HEK293 (cell line): ENCODE results near the gene GATA3.

Experiments
- CTCF ChIA-PET: fragments of 350-600 bp; formaldehyde crosslinking; extraction: SDS; loops from one replicate; lab custom pipeline; 2021; ENCODE audit warnings: antibody characterized with exemption; lab: Yijun Ruan, JAX
- POLR2A ChIA-PET: fragments of 300-600 bp; formaldehyde crosslinking; extraction: SDS; loops from one replicate; lab custom pipeline; 2020; ENCODE audit warnings: antibody characterized with exemption, inconsistent platforms; lab: Yijun Ruan, JAX
- H3K27ac ChIP-seq: fragments of 200-500 bp; sonication (Bioruptor generic); 2 replicates; pipeline ENCODE4 v1.5.1; 2014; ENCODE audit warnings: low read depth, low read length, control low read depth, inconsistent platforms; ENCODE audit errors: extremely low read depth
- H3K36me3 ChIP-seq, 2 experiments: fragments of 200-500 bp in 1 of 2; sonication (Bioruptor generic) in 1 of 2; 1 replicate in 1 of 2; 2 replicates in 1 of 2; pipeline ENCODE4 v1.5.1; 2014 to 2017; ENCODE audit warnings: inconsistent platforms in 2 of 2, low read length in 2 of 2; ENCODE audit not compliant: control insufficient read depth in 2 of 2, insufficient read depth in 1 of 2
- H3K4me1 ChIP-seq: fragments of 200-500 bp; sonication (Bioruptor generic); 2 replicates; pipeline ENCODE4 v1.5.1; 2014; ENCODE audit warnings: mild to moderate bottlenecking, low read length, inconsistent platforms; ENCODE audit not compliant: control insufficient read depth, insufficient read depth
- H3K4me3 ChIP-seq: 2 replicates; pipeline ENCODE4 v1.5.1; 2011; ENCODE audit warnings: low read depth, mild to moderate bottlenecking, control low read depth, low read length, moderate library complexity
- H3K9me3 ChIP-seq: fragments of 200-500 bp; sonication (Bioruptor generic); 2 replicates; pipeline ENCODE4 v1.5.1; 2014; ENCODE audit warnings: low read depth, low read length, inconsistent platforms; ENCODE audit not compliant: control insufficient read depth, insufficient read depth
- INSM2 ChIP-seq: fragments of 450-650 bp; formaldehyde crosslinking; IDR thresholded peaks from 2 replicates; pipeline ENCODE4 v1.5.1; 2016; ENCODE audit warnings: missing biosample characterization, missing genetic modification characterization
- KLF9 ChIP-seq: fragments of 450-650 bp; formaldehyde crosslinking; IDR thresholded peaks from 2 replicates; pipeline ENCODE4 v1.5.1; 2016; ENCODE audit warnings: missing biosample characterization, missing genetic modification characterization, low read depth
- MYNN ChIP-seq: fragments of 450-650 bp; formaldehyde crosslinking; IDR thresholded peaks from 2 replicates; pipeline ENCODE4 v1.5.1; 2016; ENCODE audit warnings: missing biosample characterization, missing genetic modification characterization, borderline replicate concordance
- SCRT2 ChIP-seq: fragments of 450-650 bp; formaldehyde crosslinking; IDR thresholded peaks from 2 replicates; pipeline ENCODE4 v1.5.1; 2016; ENCODE audit warnings: missing biosample characterization, missing genetic modification characterization
- SP3 ChIP-seq: fragments of 450-650 bp; formaldehyde crosslinking; IDR thresholded peaks from 2 replicates; pipeline ENCODE4 v1.5.1; 2016; ENCODE audit warnings: missing biosample characterization, missing genetic modification characterization
- YY1 ChIP-seq: fragments of 450-650 bp; formaldehyde crosslinking; IDR thresholded peaks from 2 replicates; pipeline ENCODE4 v1.5.1; 2018; ENCODE audit warnings: missing biosample characterization, missing genetic modification characterization
- ZBTB20 ChIP-seq: fragments of 450-650 bp; formaldehyde crosslinking; IDR thresholded peaks from 2 replicates; pipeline ENCODE4 v1.5.1; 2016; ENCODE audit warnings: missing biosample characterization, missing genetic modification characterization
- ZBTB48 ChIP-seq: fragments of 450-650 bp; formaldehyde crosslinking; IDR thresholded peaks from 2 replicates; pipeline ENCODE4 v1.5.1; 2016; ENCODE audit warnings: missing biosample characterization, missing genetic modification characterization
- ZFP37 ChIP-seq: fragments of 450-650 bp; formaldehyde crosslinking; IDR thresholded peaks from 2 replicates; pipeline ENCODE4 v1.5.1; 2016; ENCODE audit warnings: missing biosample characterization, missing genetic modification characterization
- ZNF114 ChIP-seq: fragments of 450-650 bp; formaldehyde crosslinking; IDR thresholded peaks from 2 replicates; pipeline ENCODE4 v1.5.0; 2017; ENCODE audit warnings: missing biosample characterization, missing genetic modification characterization
- ZNF121 ChIP-seq: fragments of 450-650 bp; formaldehyde crosslinking; IDR thresholded peaks from 2 replicates; pipeline ENCODE4 v1.5.1; 2016; ENCODE audit warnings: missing biosample characterization, missing genetic modification characterization
- ZNF133 ChIP-seq: fragments of 450-650 bp; formaldehyde crosslinking; IDR thresholded peaks from 2 replicates; pipeline ENCODE4 v1.5.1; 2016; ENCODE audit warnings: missing biosample characterization, missing genetic modification characterization
- ZNF157 ChIP-seq: fragments of 450-650 bp; formaldehyde crosslinking; IDR thresholded peaks from 2 replicates; pipeline ENCODE4 v1.5.1; 2016; ENCODE audit warnings: missing biosample characterization, missing genetic modification characterization
- ZNF16 ChIP-seq: fragments of 450-650 bp; formaldehyde crosslinking; IDR thresholded peaks from 2 replicates; pipeline ENCODE4 v1.5.1; 2016; ENCODE audit warnings: low read depth, missing biosample characterization, missing genetic modification characterization
- ZNF174 ChIP-seq: fragments of 450-650 bp; formaldehyde crosslinking; IDR thresholded peaks from 2 replicates; pipeline ENCODE4 v1.5.0; 2017; ENCODE audit warnings: missing biosample characterization, mild to moderate bottlenecking, missing genetic modification characterization
- ZNF211 ChIP-seq: fragments of 450-650 bp; formaldehyde crosslinking; IDR thresholded peaks from 2 replicates; pipeline ENCODE4 v1.5.1; 2016; ENCODE audit warnings: low read depth, missing biosample characterization, missing genetic modification characterization
- ZNF239 ChIP-seq: fragments of 450-650 bp; formaldehyde crosslinking; IDR thresholded peaks from 2 replicates; pipeline ENCODE4 v1.5.1; 2016; ENCODE audit warnings: missing biosample characterization, missing genetic modification characterization
- ZNF274 ChIP-seq, 2 experiments: fragments of 200-500 bp in 1 of 2; fragments of 450-650 bp in 1 of 2; sonication (Bioruptor generic) in 1 of 2; formaldehyde crosslinking in 1 of 2; IDR thresholded peaks; 2 replicates each; pipeline versions ENCODE4 v1.5.1 to v1.6.1; 2014 to 2016; ENCODE audit warnings: borderline replicate concordance in 1 of 2, inconsistent platforms in 1 of 2, low read length in 1 of 2, missing biosample characterization in 1 of 2, missing genetic modification characterization in 1 of 2
- ZNF280C ChIP-seq: fragments of 450-650 bp; formaldehyde crosslinking; IDR thresholded peaks from 2 replicates; pipeline ENCODE4 v1.5.1; 2016; ENCODE audit warnings: missing biosample characterization, missing genetic modification characterization
- ZNF292 ChIP-seq: fragments of 450-650 bp; formaldehyde crosslinking; IDR thresholded peaks from 2 replicates; pipeline ENCODE4 v1.5.1; 2016; ENCODE audit warnings: low read depth, missing biosample characterization, missing genetic modification characterization, borderline replicate concordance
- ZNF426 ChIP-seq: fragments of 450-650 bp; formaldehyde crosslinking; IDR thresholded peaks from 2 replicates; pipeline ENCODE4 v1.5.1; 2017; ENCODE audit warnings: missing biosample characterization, missing genetic modification characterization, mild to moderate bottlenecking, inconsistent platforms, moderate library complexity
- ZNF510 ChIP-seq: fragments of 450-650 bp; formaldehyde crosslinking; IDR thresholded peaks from 2 replicates; pipeline ENCODE4 v1.5.1; 2018; ENCODE audit warnings: mild to moderate bottlenecking, missing genetic modification characterization, missing biosample characterization; ENCODE audit not compliant: insufficient replicate concordance
- ZNF530 ChIP-seq: fragments of 450-650 bp; formaldehyde crosslinking; IDR thresholded peaks from 2 replicates; pipeline ENCODE4 v1.5.1; 2016; ENCODE audit warnings: low read depth, missing biosample characterization, missing genetic modification characterization
- ZNF558 ChIP-seq: fragments of 450-650 bp; formaldehyde crosslinking; IDR thresholded peaks from 2 replicates; pipeline ENCODE4 v1.5.1; 2016; ENCODE audit warnings: missing biosample characterization, missing genetic modification characterization
- ZNF621 ChIP-seq: fragments of 450-650 bp; formaldehyde crosslinking; IDR thresholded peaks from 2 replicates; pipeline ENCODE4 v1.5.1; 2017; ENCODE audit warnings: missing biosample characterization, missing genetic modification characterization
- ZNF626 ChIP-seq: fragments of 450-650 bp; sonication (Bioruptor Pico); formaldehyde crosslinking; IDR thresholded peaks from 2 replicates; pipeline ENCODE4 v1.5.1; 2018; ENCODE audit warnings: missing biosample characterization, missing genetic modification characterization, inconsistent platforms
- ZNF701 ChIP-seq: fragments of 450-650 bp; formaldehyde crosslinking; IDR thresholded peaks from 2 replicates; pipeline ENCODE4 v1.5.1; 2016; ENCODE audit warnings: missing biosample characterization, missing genetic modification characterization
- ZNF747 ChIP-seq: fragments of 450-650 bp; formaldehyde crosslinking; IDR thresholded peaks from 2 replicates; pipeline ENCODE4 v1.5.1; 2016; ENCODE audit warnings: missing biosample characterization, missing genetic modification characterization
- ZNF785 ChIP-seq: fragments of 450-650 bp; formaldehyde crosslinking; IDR thresholded peaks from 2 replicates; pipeline ENCODE4 v1.5.1; 2016; ENCODE audit warnings: missing biosample characterization, missing genetic modification characterization

GATA3 gene

GRCh38 chr10:8032558-8032957, 21.9 kb upstream of the GATA3 start:
- Histone ChIP-seq H3K27ac (no peak overlapping the region), H3K4me3 (no peak overlapping the region), H3K4me1 (no peaks in the 10 kb centered on the region), H3K36me3 (no peaks in the 10 kb centered on the region), H3K9me3 (no peaks in the 10 kb centered on the region)
- CTCF ChIA-PET, result no interaction called here
- POLR2A ChIA-PET, result interaction anchor here (0.5 kb wide), 1 partner anchor 1622 kb away, joined by 3 read pairs; no protein-coding TSS in a partner anchor
- peak; percentile 61; the same call in 1 of the 2 replicates for TF ChIP-seq ZNF121 (tag by site-specific recombination)
- no peak for TF ChIP-seq ZNF785 (tag by site-specific recombination)
- no peak for TF ChIP-seq ZFP37
- TF ChIP-seq ZNF558 (tag by site-specific recombination), result no peak
- TF ChIP-seq ZNF239 (tag by site-specific recombination), result no peak

GRCh38 chr10:8033812-8034465, 20.5 kb upstream of the GATA3 start:
- ChIA-PET POLR2A (interaction anchor here (0.5 to 0.6 kb wide), 2 partner anchors 236 to 631 kb away, joined by 3 read pairs; no protein-coding TSS in a partner anchor), CTCF (no interaction called here)
- Histone ChIP-seq H3K36me3 (no peaks in the 10 kb centered on the region), H3K4me3 (no peak overlapping the region), H3K9me3 (no peaks in the 10 kb centered on the region), H3K27ac (no peak overlapping the region)
- TF ChIP-seq YY1 (tag by site-specific recombination) (no peak), MYNN (tag by site-specific recombination) (no peak), ZNF133 (tag by site-specific recombination) (no peak), ZNF510 (tag by site-specific recombination) (no peak), SCRT2 (tag by site-specific recombination) (no peak), KLF9 (tag by site-specific recombination) (no peak), ZNF114 (tag by site-specific recombination) (no peak), ZNF701 (no peak), ZNF747 (tag by site-specific recombination) (no peak)
- TF ChIP-seq, all 188 proteins: peak for 0
- H3K4me1 ChIP-seq, result no peaks in the 10 kb centered on the region

GRCh38 chr10:8034466-8035005, 20.0 kb upstream of the GATA3 start:
- H3K4me3 ChIP-seq, result no peak overlapping the region
- no peaks in the 10 kb centered on the region for H3K4me1 ChIP-seq
- ChIA-PET CTCF (no interaction called here), POLR2A (interaction anchor here (0.5 kb wide), 1 partner anchor 631 kb away, joined by 3 read pairs; no protein-coding TSS in a partner anchor)
- H3K9me3 ChIP-seq, result no peaks in the 10 kb centered on the region
- H3K36me3 ChIP-seq, result no peaks in the 10 kb centered on the region
- no peak overlapping the region for H3K27ac ChIP-seq
- no peak for TF ChIP-seq ZNF626 (tag by site-specific recombination)
- no peak for TF ChIP-seq ZBTB48 (tag by site-specific recombination)
- no peak for TF ChIP-seq ZNF174 (tag by site-specific recombination)
- no peak for TF ChIP-seq ZBTB20
- TF ChIP-seq ZNF621 (tag by site-specific recombination), result no peak
- TF ChIP-seq ZNF426 (tag by site-specific recombination), result no peak
- no peak for TF ChIP-seq ZNF274 (IDR thresholded peaks at IDR 0.05; ENCODE audit: low read length)
- TF ChIP-seq ZNF274 (tag by site-specific recombination; IDR thresholded peaks at IDR 0.05; ENCODE audit: borderline replicate concordance), result no peak
- no peak for TF ChIP-seq INSM2 (tag by site-specific recombination)
- no peak for TF ChIP-seq ZNF292 (tag by site-specific recombination)
- no peak for TF ChIP-seq ZNF280C (tag by site-specific recombination)
- no peak for TF ChIP-seq ZNF530 (tag by site-specific recombination)
- no peak for TF ChIP-seq ZNF211 (tag by site-specific recombination)
- no peak for TF ChIP-seq SP3 (tag by site-specific recombination)
- TF ChIP-seq ZNF16 (tag by site-specific recombination), result no peak
- no peak for TF ChIP-seq ZNF157 (tag by site-specific recombination)
